SHP77 treated with DMSO at 0.1 percent for 48 hours (cell line): ENCODE measurements around the gene MAP1B.
A peak's percentile ranks its signal among the peaks of the same experiment; 100 is the strongest.

ENCODE experiments used
- DNase-seq: peaks from one replicate; lab custom pipeline; 2025; lab: John Stamatoyannopoulos, UW

MAP1B gene

GRCh38 chr5:72096602-72097188 is 10.6 kb upstream of the MAP1B start:
- no peak for DNase-seq

GRCh38 chr5:72101828-72102227 is 5.4 kb upstream of the MAP1B start:
- DNase-seq: no peak

- no peak for DNase-seq
These were observed 501 bp upstream of the MAP1B start for GRCh38 chr5:72106817-72107130.

GRCh38 chr5:72107901-72108201 is 576 bp downstream of the MAP1B start:
- DNase-seq: no peak

- peak; percentile 13 for DNase-seq
These were observed 1.2 kb downstream of the MAP1B start for GRCh38 chr5:72108202-72109061.

- DNase-seq: no peak
These were observed 1.8 kb downstream of the MAP1B start for GRCh38 chr5:72109062-72109411.

GRCh38 chr5:72109625-72110024 is 2.4 kb downstream of the MAP1B start:
- no peak for DNase-seq

GRCh38 chr5:72110394-72111013 is 3.2 kb downstream of the MAP1B start:
- no peak for DNase-seq

GRCh38 chr5:72112389-72112788 is 5.1 kb downstream of the MAP1B start:
- no peak for DNase-seq

GRCh38 chr5:72114629-72115028 is 7.4 kb downstream of the MAP1B start:
- DNase-seq: no peak

- DNase-seq: no peak
These were observed 8.0 kb downstream of the MAP1B start for GRCh38 chr5:72115296-72115695.

- DNase-seq: no peak
These were observed 10.0 kb downstream of the MAP1B start for GRCh38 chr5:72117307-72117706.

GRCh38 chr5:72121052-72121779 is 13.9 kb downstream of the MAP1B start:
- DNase-seq: no peak

GRCh38 chr5:72121780-72122445 is 14.6 kb downstream of the MAP1B start:
- no peak for DNase-seq

GRCh38 chr5:72122602-72123001 is 15.3 kb downstream of the MAP1B start:
- no peak for DNase-seq

GRCh38 chr5:72123764-72124376 is 16.6 kb downstream of the MAP1B start:
- no peak for DNase-seq

- DNase-seq: no peak
These were observed 18.1 kb downstream of the MAP1B start for GRCh38 chr5:72125271-72125940.

- DNase-seq: no peak
These were observed 18.8 kb downstream of the MAP1B start for GRCh38 chr5:72125941-72126620.

- DNase-seq: peak; percentile 16
These were observed 19.5 kb downstream of the MAP1B start for GRCh38 chr5:72126796-72127195.

GRCh38 chr5:72129725-72130124 is 22.4 kb downstream of the MAP1B start:
- DNase-seq: no peak

GRCh38 chr5:72130351-72130761 is 23.1 kb downstream of the MAP1B start:
- DNase-seq: no peak
